Stimulated activated CD8-positive, alpha-beta memory T cell treated with anti-CD3 and anti-CD28 coated beads, Interleukin-7, amount 100 ng/mL, for 24 hours (primary cell): ENCODE measurements around the gene HAGHL.
"Not testable (repeated sequence)": the region's sequence is repeated elsewhere in the genome, so short reads cannot be mapped to it uniquely, and the experiment has no call there.

Experiments
- DNase-seq: peaks from one replicate; pipeline ENCODE4 v3.0.0-alpha.2; 2020; ENCODE audit warnings: low read depth

HAGHL gene

DNA sequence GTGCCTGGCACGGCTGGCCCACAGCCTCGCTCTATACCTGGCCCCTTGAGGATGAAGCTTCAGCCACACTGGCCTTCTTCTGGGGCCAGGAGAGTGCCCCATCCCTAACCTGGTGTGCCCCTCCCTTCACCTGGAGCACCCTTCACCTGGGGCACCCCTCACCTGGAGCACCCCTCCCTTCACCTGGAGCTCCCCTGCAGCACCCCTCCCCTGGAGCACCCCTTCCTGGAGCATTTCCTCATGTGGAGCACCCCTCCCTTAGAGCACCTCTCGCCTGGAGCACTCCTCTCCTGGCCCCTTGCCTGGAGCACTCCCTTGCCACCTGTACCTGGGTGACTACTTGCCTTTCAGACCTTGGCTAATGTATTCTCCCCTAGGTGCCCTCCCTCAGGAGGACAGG, 18.9 kb upstream of the HAGHL start:
- no peak for DNase-seq

DNA sequence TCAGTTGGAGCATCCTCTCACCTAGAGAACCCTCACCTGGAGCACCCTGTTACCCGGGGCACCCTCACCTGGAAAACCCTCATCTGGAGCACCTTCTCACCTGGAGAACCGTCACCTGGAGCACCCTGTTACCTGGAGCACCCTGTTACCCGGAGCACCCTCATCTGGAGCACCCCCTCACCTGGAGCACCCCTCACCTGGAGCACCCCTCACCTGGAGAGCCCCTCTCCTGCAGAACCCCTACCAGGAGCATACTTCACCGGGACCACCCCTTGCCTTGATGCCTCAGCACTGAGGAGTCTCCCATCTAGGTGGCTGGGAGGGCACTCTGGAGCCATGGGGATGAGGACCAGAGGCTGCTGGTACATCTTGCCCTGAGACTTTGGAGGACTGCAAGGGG, 17.9 kb upstream of the HAGHL start:
- no peak for DNase-seq

DNA sequence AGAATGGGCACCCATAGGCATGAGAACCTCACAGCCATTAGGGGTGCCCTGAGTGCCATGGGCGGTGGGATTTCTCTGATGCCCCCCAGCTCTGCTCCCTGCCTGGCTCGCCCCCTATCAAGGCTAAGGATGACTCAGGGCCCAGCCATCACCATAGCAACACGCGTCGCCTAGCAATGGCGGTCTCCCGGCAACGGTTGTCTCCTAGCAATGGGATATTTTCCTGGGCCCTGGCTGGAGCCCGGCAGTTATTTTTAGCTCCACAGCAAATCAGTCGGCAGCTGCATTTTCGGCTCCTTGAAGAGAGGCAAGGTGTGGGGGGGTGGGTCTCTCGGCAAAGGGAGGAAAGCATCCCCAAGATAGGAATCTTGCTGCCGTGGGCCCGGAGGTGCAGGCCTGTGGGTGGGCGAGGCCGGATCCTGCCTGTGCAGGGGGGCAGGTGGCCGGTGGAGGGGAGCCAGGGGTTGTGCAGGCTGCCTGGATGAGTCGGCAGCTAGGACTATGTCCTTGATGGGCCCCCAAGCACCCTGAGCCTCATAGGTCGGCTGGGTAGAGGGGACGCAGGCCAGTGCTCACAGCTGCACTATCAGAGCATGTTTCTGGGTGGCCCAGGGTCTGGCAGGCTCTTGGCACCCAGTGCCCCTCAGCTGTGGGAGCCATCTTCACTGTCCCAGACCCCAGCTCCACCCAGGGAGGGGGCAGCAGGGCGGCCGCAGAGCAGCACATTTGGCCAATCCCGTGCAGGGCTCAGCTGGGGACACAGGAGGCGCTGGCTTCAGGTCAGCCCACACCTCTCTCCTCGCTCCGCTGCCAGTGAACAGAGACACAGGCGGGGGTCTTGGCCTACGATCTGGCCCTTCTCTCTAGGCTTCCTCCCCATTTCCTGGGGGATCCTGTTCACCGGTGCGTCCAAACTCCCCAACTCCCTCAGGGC, 17.1 kb upstream of the HAGHL start:
- no peak for DNase-seq

DNA sequence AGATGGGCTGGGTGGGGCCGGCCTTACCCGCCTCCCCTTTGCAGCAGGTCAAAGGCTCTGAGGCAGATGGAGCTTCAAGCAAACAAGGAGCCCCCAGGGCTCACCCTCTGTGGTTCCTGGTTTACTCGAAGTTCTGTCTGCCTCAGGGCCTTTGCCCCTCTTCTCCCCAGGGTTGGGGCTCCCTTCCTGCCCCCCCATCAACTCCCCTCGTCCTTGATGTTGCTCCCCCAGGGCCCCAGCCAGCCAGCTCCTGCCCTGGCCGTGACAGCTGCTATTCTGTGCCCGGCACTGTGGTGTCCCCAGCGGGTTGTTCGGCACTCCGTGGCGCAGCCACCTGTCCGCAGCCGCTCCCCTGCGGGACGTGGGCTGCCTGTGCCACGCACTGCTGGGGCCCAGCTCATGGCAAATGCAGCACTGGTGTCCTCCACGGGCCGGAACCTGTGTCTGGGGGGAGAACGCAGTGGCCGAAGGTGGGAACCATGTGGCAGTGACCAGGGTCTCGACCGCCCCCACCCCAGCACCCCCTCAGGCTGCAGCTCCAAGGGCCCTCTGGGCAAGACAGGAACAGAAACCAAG, 16.3 kb upstream of the HAGHL start:
- no peak for DNase-seq

DNA sequence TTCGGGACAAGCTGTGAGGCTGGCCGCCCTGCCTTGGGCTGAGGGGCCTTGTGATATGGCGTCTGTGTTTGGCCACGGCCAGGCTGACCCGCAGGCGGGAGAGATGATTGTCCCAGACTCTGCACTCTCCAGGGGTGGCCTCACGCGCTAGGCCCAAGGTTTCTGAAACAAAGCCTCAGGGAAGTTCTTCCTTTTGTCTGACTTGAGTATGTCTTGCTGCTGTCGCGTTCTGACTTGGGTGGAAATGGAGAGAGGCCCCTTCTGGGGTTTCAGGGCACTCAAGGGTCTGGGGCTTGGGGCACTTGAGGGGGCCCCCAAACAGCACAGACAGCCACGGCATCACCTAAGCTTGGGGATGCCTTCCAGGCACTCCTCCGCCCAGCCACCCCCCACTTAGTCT, 15.8 kb upstream of the HAGHL start:
- no peak for DNase-seq

DNA sequence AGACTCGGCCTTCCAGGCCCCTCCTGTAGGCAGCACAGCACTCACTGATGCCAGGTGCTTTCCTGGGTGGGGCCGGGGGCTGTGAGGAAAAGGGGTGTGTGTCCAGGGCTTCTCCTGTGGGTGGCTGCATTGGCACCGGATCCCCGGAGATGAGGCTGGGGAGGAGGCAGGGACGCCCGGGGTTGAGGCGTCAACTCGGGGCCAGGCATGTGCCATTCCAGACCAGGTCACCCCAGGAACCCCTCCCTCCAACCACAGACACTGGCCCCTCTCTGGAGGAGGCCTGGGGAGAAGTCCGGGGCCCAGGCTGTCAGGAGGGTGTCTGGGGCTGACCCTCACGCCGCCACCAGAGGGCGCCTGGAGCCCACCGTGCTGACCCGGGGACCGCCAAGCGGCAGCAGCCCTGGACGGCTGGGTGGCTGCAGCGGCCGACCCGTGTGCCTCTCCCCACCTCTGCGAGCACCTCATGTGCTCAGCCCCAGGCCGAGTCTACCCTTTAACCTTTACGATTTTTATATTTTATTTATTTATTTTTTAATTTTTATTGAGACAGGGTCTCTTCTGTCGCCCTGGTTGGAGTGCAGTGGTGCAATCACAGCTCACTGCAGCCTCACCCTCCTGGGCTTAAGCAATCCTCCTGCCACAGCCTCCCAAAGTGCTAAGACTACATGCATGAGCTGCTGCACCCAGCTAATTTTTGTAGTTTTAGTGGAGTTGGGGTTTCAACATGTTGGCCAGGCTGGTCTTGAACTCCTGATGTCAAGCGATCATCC, 15.2 kb upstream of the HAGHL start:
- peak; percentile 63 for DNase-seq

DNA sequence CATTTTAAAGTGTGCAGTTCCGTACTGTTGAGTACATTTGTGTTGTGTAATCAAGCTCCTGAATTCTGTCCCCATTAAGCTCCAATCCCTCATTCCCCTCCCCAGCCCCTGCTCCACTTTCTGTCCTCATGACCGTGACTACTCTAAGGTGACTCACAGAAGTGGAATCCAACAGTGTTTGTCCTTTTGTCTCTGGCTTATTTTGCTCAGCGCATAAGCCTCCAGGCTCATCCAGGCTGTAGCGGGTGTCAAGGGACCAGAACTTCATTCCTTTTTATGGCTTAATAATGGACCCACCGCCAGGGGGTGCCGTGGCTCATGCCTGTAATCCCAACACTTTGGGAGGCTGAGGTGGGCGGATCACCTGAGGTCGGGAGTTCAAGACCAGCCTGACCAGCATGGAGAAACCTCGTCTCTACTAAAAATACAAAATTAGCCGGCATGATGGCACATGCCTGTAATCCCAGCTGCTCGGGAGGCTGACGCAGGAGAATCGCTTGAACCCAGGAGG, 14.1 kb upstream of the HAGHL start:
- not testable (repeated sequence) for DNase-seq

DNA sequence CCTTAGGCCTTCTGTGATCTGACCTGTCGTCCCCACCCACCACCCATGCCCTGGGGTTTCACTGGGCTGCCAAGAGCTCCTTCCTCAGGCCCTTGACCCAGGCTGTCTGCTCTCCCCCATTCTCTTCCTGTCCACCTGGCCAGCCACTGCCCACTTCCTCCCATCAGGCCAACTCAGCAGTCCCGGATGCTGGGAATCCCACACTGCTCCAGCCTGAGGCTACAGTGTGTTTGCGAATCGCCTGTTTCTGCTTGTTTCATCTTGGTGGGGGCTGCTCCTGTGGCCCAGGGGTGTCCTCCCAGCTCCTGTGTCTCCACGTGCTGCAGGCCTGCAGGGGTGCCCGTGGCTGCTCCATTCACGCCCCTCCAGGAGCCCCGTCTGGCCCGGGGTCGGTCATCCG, 12.8 kb upstream of the HAGHL start:
- DNase-seq = no peak

DNA sequence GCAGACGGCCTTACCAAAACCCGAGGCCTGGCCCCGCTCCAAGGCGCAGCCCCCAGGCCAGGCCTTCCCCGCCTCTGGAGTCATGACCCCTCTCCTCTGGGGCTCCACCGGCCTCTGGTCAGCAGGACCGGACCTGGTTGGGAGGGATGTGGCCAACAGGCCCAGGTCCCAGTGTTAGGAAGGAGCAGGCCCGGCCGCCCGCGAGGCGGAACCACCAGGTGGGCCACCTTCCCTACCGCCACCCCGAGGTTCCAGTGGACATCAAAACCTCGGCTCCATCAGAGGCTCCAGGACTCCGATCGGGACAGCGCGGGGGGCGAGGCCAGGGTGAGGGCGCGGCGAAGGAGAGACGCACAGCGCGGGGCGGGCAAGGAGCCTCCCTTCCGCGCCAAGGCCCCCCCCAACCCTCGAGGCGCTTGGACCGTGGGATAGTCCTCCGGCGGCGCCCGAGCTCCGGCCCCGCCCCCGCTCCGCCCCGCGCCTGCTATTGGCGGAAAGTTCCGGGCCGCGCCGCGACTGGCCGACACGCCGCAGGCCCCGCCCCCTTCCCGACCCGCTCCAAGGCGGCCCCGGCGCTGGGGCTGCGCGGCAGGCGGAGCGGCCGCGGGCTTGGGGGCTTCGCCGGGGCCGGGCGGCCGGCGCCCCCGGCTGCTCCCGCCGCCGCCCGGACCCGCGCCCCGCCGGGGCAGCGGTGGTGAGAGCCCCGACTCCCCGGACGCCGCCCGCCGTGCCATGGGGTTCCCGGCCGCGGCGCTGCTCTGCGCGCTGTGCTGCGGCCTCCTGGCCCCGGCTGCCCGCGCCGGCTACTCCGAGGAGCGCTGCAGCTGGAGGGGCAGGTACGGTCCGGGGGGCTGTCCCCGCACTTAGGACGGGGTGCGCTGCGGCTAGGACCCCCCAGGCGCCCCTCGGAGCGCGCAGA, 12.1 kb upstream of the HAGHL start, which contains the start of gene METRN:
Gene METRN (plus strand): TSS at position 561 of the 919 bp plus-strand sequence. CDS start 172 bp downstream, at position 733.
- peak; percentile 83 for DNase-seq

DNA sequence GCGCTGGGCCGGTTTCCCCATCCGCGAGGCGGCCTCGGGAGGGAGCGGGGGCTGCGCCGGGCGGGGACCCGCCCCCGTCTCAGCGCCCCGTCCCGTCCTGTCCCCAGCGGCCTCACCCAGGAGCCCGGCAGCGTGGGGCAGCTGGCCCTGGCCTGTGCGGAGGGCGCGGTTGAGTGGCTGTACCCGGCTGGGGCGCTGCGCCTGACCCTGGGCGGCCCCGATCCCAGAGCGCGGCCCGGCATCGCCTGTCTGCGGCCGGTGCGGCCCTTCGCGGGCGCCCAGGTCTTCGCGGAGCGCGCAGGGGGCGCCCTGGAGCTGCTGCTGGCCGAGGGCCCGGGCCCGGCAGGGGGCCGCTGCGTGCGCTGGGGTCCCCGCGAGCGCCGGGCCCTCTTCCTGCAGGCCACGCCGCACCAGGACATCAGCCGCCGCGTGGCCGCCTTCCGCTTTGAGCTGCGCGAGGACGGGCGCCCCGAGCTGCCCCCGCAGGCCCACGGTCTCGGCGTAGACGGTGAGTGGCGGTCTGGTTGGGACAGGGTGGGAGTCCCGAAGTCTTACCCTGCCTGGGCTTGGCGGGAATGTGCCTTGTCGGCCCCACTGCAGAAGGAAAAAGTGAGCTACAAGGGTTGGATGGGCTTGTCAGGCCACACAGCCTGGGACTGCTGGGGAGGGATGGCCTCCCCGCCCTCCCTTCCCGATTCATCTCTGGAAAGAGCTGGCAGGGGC, 11.3 kb upstream of the HAGHL start:
- no peak for DNase-seq

DNA sequence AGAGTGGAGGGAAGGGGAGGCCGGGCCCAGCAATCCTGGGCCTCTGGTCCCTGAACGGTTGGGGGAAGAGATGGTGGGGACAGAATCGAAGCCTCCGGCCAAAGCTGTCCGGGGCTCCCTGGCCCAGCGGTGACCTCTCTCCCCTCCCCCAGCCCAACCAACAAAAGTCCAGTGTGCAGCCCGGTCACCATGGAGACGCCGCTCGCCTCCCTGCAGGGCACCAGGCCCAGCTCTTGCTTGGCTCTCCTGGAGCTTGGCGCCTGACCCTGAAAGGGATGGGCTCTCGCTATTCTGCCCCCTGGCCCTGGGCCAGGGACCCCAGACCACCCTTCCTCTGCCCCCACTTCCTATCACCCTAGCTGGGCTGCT, 10.7 kb upstream of the HAGHL start:
- no peak for DNase-seq

DNA sequence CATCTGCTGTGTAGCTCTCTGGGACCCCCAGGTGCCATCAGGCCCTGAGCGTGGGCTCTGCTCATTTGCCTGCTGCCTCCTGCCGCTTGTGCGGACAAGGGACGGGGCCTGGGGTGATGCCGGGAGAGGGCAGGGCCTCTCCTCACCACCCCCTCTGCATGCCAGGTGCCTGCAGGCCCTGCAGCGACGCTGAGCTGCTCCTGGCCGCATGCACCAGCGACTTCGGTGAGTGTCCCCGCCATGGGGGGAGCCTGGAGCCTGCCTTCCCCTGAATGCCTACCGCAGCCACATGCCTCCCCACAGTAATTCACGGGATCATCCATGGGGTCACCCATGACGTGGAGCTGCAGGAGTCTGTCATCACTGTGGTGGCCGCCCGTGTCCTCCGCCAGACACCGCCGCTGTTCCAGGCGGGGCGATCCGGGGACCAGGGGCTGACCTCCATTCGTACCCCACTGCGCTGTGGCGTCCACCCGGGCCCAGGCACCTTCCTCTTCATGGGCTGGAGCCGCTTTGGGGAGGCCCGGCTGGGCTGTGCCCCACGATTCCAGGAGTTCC, 10.1 kb upstream of the HAGHL start:
- DNase-seq = no peak

DNA sequence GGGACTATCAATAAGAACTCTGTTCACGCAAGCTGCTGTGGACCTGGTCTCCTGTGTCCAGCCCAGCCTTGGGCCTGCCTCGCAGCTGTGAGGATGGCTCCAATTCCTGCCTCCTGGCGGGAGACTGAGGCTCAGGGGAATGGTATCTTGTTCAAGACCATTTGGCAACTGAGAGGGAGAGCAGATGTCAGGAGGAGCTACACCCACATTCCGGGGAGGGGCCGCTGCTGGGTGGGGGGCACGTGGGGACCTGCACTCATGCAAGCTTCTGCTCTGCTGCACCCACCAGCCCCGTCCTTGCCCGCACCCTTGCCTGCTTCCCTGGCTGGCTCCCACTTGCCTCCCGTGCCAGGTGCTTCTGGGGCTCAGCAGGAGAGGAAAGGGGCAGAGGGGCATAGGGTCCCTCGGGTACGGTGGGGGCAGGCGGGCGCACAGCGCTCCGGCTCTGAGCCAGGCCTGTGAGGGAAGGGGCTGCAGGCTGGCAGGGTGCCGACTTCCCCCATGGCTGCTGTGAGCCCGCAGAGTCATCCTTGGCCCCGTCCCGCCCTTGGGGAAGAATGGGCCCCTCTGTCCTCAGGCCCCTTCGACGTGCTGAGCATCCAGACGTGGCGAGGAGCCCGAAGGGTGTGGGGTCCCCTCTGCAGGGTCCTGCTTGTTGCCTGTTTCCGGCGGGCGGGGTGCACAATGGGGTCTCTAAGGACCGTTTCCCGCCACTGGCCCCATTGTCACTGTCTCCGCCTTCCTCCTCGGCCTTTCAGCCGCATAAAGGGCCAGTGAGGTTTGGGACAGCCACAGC, 9.3 kb upstream of the HAGHL start:
- DNase-seq = no peak

DNA sequence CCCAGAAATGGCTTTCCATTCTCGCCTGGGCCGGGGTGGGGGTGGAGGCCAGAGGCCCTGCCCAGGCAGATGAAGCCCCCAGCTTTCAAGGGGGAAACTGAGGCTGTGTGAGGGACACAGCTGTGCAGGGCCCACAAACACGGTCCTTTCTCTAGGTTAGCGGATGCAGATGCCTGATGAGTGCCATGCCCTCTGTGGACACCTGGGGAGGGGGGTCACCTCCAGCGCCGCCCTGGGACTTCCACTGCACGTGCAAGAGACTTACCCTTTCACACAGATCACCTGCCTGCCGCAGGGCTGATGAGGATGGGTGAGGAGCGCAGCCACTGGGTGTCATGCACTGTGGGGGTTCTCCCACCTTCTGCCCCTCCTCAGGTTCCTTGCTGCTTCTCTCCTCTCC, 8.5 kb upstream of the HAGHL start:
- DNase-seq = no peak

DNA sequence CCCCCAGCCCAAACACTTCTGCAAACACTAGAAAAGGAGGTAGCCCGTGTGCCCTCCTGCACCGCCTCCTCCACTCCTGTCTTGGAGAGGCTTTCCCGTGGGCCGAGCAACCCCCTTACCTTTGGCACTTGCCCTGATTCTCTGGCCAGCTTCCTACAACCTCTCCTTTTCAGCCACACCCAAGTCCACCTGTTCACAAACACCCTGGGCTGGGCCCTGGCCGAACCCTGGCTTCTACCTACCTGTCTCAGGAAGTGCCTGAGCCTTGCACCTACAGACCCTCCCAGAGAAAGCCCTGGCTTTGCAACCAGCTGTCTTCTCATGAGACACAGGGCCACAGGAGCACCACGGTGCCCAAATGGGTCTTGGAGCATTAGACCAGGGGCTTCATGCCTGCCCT, 8.0 kb upstream of the HAGHL start:
- no peak for DNase-seq

DNA sequence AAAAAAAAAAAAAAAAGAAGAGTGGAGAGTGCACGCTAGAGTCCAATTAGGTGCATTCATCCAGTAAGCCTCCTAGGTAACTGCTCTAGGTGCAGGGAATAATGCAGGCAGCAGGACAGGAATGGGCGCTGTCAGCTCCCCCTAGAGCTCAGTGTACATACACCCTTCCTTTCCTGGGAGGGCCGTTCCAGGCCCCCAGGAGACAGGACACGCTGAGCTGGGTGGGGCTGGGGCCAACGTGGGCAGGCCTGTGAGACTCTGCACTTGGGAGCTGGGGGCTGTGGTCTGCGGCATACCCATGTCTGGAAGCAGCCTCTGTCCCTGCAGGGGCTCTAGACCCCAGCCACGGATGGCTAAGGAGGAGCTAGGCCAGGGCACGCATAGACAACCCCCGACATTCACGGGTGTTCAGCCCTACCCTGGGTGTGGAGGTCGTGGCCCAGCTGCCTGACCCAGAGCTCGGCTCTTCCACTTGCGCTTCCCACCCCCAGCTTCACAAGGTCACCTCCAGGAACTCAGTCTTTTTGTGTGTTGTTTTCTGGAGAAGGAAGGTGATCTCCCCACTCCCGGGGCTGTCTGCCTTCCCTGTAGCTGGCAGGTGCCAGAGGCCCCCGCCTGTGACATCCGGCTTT, 7.0 kb upstream of the HAGHL start:
- no peak for DNase-seq

DNA sequence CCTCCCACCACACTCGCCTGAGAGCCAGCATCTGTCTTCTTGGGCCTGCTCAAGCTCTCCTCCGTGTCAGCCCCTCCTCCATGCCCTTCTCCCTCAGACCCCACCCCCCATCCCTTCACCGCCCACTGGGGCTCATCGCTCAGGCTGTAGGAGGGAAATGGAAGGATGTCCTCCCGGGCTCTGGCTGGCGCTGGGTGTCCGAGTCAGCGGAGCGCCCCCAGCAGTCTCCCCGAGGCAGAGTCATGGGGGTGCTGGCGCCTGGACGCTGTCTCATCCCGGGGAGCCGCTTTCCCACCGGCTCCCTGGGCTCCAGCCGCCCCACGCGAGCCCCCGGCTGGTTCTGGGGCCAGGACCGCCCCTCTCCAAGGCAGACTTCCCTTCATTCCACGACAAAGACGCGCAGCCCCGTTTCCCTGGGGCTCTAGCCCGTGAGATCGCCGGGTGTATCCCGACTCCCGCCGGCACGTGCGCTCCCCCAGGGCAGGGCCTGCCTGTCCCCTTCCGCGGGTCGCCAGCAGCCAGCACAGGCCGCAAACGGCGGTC, 6.4 kb upstream of the HAGHL start:
- DNase-seq = no peak

DNA sequence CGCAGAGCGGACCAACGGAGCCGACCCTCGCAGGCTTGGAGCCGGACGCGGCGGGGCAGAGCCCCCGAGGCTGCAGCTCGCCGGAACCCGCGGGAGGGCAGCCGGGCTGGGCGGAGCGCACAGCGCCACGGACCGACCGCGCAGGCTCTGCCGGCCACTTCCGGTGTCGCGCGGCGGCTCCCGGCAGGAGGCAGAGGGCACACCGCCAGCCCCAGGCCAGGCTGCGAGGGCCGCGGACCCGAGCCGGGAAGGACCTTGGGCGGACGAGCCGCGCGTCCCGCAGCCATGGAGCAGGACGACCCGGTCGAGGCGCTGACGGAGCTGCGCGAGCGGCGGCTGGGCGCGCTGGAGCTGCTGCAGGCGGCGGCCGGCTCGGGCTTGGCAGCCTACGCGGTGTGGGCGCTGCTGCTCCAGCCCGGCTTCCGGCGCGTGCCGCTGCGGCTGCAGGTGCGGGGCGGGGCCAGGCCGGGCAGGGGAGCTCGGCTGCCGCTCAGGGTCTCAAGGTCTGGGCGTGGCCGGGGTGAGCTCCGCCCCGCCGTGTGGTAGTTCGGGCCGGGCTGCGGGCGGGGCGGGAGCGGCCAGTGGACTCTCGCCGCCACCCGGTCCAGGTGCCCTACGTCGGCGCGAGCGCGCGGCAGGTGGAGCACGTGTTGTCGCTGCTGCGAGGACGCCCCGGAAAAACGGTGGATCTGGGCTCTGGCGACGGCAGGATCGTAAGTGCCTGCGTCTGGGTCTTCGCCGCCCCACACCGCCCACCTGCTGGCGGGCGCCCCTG, 5.7 kb upstream of the HAGHL start, which contains the start of gene ANTKMT:
Gene ANTKMT (plus strand): TSS at position 157 of the 775 bp plus-strand sequence. CDS start 129 bp downstream, at position 286.
- no peak for DNase-seq
